Measurements from ENCODE around the gene WDR1. TPM values are rescaled to one million over a fixed set of nuclear protein-coding genes. Genes with fewer than 3 reads are reported as not detected.

The WDR1 gene
- total RNA-seq, 1 donor from 2014 or later, result 245 TPM

DNA sequence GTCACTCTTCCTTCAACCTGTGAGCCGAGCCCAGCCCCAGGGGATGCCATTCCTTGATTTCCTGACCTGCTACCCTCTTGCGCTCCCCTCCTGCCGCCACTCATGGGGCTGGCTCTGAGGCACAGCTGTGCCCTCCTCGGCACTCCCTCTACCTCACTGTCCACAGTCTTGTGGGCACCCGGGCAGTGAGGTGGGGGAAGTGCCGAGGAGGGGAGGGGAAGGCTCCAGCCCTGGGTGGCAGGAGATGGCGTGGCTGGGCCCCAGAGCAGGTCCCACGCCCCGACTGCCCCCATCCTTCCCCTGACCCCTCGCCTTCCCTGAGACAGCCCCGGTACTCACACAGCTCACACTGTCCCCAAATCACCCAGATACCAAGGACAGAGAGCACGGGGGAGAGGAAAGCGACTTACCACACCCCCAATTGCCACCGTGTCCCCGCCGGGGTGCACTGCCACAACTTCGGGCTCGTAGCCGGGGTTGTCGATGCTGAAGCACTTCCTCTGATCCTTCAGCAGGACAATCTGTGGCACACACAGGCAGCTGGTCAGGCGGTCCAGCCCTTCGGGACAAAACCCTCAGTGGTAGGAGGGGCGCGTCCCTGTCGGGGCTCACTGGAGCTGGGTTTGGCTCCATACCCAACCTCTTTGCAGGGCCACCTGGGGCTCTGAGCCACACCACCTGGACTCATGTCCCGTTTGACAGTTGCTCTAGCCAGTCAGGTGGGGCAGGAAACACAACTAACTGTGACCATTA is 37.9 kb downstream of the WDR1 start:
- peak; percentile 65 for DNase-seq (ENCODE audit: low spot score)
- intact Hi-C loops (cut with DNase I), result no loop called here

DNA sequence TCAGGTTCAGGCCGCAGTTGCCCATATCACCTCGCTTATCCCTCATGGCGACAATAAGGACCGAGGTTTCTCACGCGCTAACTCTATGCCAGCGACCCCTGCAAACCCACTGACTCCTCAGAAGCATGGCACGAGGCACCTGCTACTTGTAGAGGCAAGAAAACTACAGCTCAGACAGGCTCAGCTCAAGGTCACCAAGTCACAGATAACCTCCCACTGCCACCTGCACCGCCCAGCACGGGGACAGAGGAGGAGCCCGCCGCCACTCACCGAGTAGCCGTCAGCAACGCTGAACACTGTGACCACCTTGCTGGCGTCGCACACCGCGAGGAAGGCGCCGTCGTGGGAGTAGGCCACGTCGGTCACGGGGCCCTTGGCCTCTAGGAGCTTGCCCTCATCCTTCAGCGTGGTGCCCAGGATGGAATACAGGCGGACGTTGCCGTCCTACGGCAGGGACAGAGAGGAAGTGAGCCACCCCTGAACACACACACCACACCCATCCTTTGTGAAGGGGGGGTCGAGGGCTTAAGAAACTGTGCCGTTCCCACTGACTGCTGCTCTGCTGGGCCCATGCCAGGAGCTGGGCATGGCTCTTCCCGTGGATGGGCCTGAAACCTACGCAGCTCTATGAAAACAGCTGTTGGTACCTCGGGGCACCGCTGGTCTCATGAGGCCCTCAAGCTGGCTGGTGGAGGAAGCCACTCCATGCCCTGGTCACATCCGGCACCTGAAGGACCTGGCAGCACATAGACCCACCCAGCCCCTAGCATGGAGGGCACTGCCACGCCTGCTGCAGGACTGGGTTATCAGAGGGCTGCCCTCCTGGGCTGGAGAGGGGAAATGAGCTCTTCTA is 38.9 kb downstream of the WDR1 start:
- intact Hi-C loops (cut with DNase I), result no loop called here
- DNase-seq (ENCODE audit: low spot score), result peak; percentile 73

DNA sequence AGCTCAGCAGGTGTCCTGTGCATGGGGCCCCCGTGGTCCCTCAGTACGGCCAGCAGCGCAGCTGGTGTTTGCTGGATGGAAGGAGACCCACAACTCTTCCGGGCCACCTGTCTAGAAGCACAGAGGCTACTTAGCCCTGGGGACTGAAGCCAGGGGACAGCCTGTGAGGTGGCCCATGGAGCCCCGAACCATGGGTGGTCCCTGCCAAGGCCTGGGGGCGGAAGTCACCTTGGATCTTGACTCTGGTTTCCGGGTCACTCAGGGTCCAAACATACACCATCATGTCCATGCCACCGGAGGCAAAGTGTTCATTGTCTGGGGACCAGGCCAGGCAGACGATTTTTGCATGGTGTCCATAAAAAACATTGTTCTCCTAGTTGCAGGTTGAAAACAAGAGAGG is 39.5 kb downstream of the WDR1 start:
- intact Hi-C loops (cut with DNase I), result no loop called here
- peak; percentile 44 for DNase-seq (ENCODE audit: low spot score)

DNA sequence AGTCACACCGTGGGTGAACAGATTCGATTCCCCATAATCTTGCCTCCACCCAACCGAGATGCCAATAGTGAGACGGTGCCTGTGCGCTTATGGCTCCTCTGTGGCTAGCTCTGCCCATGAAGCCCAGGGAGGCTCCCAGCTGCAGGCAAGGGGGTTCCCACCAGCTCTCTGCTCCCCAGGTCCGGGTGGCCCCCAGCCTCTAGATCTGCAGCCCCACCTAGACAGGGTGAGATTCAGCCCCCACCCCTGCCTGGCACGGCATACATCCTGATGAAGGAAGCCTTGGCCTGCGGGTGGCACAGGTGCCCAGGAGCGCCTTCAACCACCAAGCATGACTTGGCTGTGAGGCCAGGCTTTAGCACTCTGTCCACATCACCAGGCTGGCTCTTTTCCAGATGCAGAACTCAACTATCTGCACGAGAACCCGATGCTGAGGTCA is 40.6 kb downstream of the WDR1 start:
- DNase-seq (ENCODE audit: low spot score), result peak; percentile 65
- intact Hi-C loops (cut with DNase I), result no loop called here

DNA sequence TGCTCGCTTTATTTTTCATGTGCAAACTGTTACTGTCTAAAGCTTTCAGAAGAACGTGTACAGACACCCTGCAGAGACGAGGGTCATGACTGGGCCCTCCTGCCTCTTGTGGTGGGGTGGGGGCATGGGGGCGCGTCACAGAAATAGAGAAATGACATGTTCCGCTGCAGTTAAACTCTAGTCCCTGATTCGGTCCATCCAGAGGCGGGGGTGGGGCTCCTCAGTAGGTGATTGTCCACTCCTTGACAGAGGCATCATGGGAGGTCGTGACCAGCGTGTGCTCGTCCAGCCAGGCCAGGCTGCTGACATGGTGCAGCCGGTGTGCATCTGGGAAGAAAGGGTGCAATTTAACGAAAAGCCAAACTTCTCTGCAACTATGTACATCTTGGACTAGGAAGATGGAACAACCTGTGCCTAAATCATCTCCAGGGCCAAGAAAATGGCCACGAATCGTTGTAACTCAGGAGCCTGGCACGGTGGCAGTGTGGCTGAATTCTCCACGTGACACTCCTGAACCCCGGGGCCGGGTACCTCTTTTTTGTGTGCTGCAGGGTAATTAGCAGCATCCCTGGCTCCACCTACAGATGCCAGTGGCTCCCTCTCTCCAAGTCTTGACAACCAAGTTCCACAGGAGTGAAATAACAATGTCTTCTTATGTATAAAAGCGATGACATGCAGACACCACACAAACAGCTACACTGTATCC is 41.3 kb downstream of the WDR1 start:
- no peak for DNase-seq (ENCODE audit: low spot score)
- intact Hi-C loops (cut with DNase I), result no loop called here

DNA sequence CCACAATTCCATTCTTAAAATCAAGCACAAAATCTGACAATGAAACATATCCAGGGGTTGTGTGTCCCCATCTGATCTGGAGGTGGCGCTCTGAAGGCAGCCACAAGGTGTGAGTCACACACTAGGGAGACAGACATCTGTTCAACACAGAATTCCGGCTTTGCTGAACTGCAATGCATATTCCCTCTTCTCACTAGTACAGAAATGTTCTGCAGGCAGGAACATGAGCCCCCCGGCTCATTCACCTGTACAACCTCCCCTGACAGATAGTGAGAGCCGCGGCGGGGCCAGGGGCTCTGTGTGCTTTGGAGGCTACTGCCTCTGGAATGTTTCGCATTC is 41.9 kb downstream of the WDR1 start:
- DNase-seq (ENCODE audit: low spot score), result peak; percentile 38
- intact Hi-C loops (cut with DNase I), result no loop called here

DNA sequence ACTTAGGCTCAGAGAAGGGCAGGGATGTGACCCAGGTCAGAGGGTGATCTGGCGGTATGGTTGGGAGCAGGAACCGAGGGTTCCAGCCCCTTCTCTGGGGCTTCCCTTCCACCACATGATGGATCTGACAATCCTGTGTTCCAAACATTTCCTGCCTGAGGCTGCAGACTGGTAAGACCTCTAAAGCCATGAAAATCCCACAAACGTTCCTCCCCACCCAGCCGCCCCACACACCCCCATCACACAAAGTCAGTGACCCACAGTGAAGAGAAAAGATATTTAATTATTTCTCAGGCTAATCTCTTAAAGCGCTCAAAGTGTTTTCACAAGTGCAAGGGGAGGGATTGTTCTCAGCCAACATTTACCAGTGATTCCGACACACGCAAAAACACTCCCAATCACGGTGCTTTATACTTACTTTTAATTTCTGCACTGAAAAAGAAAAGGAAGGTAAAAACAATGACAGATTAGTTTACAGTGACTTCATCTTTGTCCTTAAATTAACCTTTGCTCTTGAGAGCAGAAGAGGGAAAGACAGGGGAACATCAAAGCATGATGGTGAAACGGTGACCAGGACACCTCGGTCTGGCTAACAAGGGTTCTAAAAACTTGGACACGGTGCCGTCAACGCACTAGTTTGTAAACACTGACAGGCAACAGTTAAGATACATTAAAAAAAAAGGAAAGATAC is 42.4 kb downstream of the WDR1 start:
- intact Hi-C loops (cut with DNase I), result no loop called here
- no peak for DNase-seq (ENCODE audit: low spot score)

DNA sequence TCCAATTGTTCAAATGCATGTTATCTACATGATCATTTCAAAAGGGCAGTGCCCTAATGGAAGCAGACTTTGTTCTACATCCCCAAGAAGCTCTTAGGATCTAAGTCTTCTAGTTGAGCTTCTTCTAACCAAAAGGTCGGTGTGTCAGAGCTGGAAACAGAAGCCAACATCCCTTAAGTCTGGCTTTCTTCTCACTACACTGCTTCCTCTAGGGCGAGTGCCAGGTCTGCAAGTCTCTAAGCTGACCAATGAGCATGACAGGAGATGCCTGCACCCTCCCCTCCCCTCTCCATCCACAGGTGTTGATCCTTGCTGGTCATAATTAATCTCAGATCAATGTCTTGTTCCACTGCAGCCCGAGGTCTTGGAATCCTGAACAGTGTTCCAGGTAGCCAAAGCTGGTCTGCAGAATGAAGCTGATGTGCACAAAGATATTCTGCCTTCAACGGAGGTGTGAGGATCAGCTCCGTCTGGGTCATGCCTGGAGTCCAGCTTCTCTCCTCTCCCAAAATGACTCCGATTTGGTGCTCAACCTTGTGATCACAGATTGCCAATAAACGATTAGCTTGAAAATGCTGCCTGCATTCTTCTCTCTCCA is 44.1 kb downstream of the WDR1 start:
- DNase-seq (ENCODE audit: low spot score), result no peak
- intact Hi-C loops (cut with DNase I), result no loop called here

DNA sequence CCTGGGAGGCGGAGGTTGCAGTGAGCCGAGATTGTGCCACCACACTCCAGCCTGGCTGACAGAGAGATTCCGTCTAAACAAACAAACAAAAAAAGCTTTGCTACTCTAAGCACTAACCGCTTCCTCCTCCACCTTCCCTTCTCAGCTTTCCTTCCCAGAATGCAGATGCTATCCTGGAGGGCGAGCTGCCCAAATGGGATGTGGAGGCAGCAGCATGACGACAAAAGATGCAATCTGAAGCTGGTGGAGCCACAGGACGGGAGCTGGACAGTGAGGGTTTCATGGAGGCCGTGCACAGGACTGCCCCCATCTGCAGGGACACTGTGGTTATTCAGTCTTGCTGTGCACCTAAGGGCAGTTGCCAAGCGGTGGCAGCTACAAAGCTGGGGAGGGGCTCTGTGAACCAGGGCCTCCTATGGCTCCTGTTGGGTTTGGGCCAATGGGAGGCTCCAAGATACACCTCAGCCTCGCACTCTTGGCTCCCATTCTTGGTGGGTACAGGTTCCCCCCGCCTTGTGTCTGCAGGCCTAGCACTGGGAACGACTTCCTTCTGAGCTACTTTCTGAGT is 47.4 kb downstream of the WDR1 start:
- no peak for DNase-seq (ENCODE audit: low spot score)
- intact Hi-C loops (cut with DNase I), result loop anchor here (10.0 kb wide), 2 partner anchors 174 to 374 kb away; no protein-coding TSS in a partner anchor

DNA sequence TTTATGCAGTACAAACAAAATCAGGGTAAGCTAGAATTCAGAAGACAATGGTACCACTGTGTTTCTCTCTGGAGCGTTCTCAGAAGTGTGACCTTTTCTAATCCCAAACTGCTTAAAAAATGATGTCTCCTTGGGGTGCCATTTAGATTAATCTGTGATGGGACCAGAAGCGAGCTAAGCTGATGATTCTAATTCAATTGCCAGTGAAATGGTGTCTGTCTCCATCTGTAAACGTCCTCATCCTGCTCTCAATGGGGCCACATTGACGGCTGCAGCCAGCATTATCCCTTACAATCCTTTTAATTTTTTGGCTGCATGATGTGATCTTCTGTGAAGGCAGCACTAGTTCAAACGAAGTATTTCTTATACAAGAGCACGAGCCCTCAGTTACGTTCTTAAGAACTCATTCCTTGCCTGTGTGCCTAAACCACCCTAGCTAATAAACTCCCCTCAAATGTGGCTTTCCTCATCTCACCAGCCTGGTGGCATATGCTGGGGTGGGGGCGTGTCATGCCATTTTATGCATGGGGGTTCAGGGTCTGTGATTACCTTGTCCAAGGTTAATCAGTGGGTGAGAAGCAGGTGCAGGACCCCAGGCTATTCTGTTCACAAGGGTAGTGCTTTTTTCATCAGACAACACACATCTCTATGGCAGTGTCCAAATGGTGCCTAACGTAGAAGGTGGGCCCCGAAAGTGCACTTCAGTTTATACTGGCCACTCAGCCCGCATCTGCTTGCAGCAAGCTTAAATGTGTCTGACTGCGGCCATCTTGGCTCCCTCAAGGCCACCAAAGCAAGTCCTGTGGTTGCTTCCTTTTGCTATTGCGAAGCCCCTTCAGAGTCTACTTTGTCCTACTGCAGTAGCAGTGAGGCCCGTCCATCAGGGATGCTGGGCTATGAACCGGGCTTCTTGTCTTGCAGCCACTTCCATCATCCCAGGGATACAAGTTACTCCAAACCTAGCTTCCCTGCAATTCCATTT is 49.6 kb downstream of the WDR1 start:
- no peak for DNase-seq (ENCODE audit: low spot score)
- intact Hi-C loops (cut with DNase I), result loop anchor here (10.0 kb wide), 2 partner anchors 172 to 372 kb away; no protein-coding TSS in a partner anchor

DNA sequence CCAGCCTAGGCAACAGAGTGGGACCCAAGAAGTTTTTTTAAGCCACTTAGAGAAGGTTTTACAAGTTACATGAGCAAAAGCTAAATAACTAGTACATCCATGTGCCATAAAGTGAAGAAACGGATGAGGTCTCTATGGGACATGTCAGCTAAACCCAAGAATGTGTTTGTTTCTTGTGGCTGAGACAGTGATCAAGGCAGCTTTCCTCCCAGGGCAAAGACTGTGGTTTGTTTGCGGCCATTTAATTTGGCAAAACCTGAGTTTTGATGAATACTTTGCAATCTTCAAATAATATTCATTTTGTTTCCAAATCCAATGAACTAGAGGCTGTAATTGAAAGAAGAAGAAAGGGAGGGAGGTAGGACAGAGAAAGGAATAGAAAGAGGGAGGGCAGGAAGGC is 50.4 kb downstream of the WDR1 start:
- DNase-seq (ENCODE audit: low spot score), result no peak
- intact Hi-C loops (cut with DNase I), result loop anchor here (10.0 kb wide), 2 partner anchors 171 to 371 kb away; no protein-coding TSS in a partner anchor

DNA sequence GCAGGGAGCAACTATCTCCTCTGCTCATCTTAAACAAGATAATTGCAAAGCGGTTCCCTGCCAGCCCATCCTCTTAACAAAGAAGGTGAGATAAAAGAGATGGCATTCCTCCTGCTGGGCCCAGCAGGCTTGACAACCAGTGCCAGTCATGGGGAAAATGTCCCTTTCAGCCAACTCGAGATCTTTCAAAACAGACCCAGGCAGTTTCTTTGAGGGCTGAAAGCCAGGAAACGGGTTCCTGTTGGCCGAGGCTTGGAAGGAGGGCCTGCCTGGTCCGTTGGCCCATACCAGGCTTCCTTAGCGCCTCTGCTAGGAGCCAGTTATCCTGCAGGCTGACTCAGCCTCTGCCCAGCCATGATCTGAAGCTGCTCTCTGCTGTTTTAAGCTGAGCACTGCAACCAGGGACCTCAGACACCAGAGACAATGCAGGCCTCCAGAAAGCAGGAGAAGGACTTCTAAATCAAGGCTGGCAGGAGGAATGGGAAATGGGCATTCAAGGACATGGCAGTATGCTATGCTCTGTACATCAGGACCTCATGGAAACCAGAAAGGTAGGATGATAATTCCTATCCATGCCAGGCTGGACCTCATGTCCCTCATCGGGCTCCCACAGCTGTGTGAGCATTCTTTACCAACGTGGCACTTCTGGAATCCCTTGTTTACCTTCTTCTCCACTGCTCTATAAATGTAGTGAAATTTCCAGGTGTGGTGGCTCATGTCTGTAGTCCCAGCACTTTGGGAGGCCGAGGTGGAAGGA is 52.9 kb downstream of the WDR1 start:
- DNase-seq (ENCODE audit: low spot score), result no peak
- intact Hi-C loops (cut with DNase I), result loop anchor here (1.0 to 10.0 kb wide), 4 partner anchors 45 to 369 kb away; no protein-coding TSS in a partner anchor

DNA sequence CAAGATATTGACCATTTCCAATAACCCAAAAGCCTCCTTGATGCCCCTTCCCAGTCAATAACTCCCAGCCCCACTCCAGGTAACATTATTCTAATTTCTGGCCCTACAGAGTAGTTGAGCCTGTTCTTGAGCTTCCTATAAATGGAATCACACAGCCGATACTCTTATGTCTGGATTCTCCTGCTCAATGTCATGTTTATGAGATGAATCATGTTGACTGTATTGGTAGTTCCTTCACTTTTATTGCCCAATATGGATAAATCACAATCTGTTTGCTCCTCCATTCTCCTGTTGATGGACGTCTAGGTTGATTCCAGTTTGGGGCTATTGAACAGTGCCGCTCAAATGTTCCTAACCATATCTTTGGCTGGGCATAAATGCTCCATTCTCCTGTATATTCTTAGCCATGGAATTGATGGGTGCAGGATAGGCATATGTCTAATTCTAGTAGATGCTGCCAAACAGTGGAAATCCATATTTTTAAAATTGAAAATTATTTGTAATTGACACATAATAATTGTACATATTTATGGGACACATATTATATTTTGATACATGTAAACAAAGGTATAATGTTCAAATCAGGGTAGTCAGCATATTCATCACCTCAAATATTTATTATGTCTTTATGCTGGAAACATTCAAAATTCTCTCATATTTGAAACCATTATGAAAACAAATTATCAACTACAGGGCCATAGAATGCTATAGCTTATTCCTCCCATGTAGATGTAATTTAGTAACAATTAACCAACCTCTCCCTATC is 54.8 kb downstream of the WDR1 start:
- intact Hi-C loops (cut with DNase I), result loop anchor here (5.0 to 10.0 kb wide), 3 partner anchors 167 to 367 kb away; no protein-coding TSS in a partner anchor
- no peak for DNase-seq (ENCODE audit: low spot score)

DNA sequence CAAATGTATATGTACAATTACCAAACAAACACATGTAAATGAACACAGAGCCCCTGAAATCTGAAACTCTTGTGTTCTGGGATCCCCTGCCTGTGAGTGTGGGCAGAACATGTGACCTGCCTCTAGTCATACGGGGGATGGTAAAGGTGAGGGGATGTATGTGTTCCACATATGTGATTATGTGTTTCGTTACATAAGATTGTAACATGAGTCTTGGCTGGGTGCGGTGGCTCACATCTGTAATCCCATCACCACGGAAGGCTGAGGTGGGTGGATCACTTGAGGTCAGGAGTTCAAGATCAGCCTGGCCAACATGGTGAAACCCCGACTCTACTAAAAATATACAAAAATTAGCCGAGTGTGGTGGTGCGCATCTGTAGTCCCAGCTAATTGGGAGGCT is 58.2 kb downstream of the WDR1 start:
- intact Hi-C loops (cut with DNase I), result no loop called here
- no peak for DNase-seq (ENCODE audit: low spot score)

DNA sequence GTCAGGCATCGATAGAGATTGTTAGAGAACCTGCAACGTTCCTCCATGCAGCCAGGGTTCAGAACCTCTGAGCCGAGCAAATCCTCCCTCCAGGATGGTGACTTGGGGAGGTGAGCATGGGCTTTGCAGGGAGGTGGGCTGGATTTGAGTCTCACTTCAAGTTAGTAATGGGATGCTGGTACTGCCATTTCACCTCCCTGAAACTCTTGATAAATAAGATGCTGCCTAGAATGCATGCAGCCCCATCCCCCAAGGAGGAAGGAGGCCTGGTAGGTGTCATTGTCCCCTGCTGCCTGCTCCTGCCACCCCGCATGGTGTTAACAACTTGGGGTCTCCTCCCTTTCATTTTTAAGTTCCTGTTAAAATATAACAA is 59.6 kb downstream of the WDR1 start:
- intact Hi-C loops (cut with DNase I), result no loop called here
- DNase-seq (ENCODE audit: low spot score), result no peak

DNA sequence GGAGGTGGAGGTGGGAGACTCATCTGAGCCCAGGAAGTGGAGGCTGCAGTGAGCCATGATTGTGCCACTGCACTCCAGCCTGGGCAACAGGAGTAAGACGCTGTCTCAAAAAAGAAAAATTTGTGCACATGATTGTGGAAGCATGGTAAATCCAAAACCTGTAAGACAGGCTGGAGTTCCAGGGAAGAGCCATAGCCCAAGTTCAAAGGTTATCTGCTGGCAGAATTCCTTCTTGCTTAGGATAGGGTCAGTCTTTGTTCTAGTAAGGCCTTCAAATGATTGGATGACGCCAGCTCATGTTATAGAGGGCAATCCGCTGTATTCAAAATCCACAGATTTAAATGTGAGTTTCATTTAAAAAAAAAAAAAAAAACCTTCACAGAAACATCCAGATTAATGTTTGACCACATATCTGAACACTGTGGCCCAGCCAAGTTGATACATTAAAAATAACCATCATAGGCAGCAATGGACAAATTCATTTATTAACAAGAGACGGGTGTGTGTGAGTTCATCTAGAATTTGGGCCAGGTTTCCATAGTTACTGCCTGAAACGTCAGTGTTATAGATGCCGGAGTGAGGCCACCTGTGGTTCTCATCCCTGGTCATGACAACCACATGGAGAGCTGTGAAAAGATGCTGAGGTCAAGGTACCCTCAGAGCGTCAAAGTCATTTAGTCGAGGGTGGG is 60.1 kb downstream of the WDR1 start:
- no peak for DNase-seq (ENCODE audit: low spot score)
- intact Hi-C loops (cut with DNase I), result no loop called here

All from cardiac septum (tissue), 1 donor.